ENCODE results near the gene EIF1. TPM values are rescaled to one million over a fixed set of nuclear protein-coding genes. Genes with fewer than 3 reads are reported as not detected.

The EIF1 gene
- total RNA-seq, 1 donor from 2014 or later, result 1,012 TPM

- no peak for DNase-seq (ENCODE audit: low spot score)
These were observed 47.1 kb downstream of the EIF1 start for GRCh38 chr17:41735744-41736143.

GRCh38 chr17:41736983-41737679 is 48.4 kb downstream of the EIF1 start:
- DNase-seq (ENCODE audit: low spot score), result no peak

- DNase-seq (ENCODE audit: low spot score), result no peak
These were observed 49.0 kb downstream of the EIF1 start for GRCh38 chr17:41737680-41738023.

GRCh38 chr17:41738077-41738800 is 49.6 kb downstream of the EIF1 start:
- peak; percentile 81 for DNase-seq (ENCODE audit: low spot score)

- DNase-seq (ENCODE audit: low spot score), result no peak
These were observed 50.1 kb downstream of the EIF1 start for GRCh38 chr17:41738801-41739112.

GRCh38 chr17:41739661-41740352 is 51.1 kb downstream of the EIF1 start:
- no peak for DNase-seq (ENCODE audit: low spot score)

- DNase-seq (ENCODE audit: low spot score), result no peak
These were observed 51.8 kb downstream of the EIF1 start for GRCh38 chr17:41740506-41740905.

- no peak for DNase-seq (ENCODE audit: low spot score)
These were observed 53.0 kb downstream of the EIF1 start for GRCh38 chr17:41741709-41742108.

Other genes with a start within 250 kb of the EIF1 start
- gene KRT38, start 247.9 kb upstream of the EIF1 start, total RNA-seq, result not detected
- gene KRT32, start 221.5 kb upstream of the EIF1 start, total RNA-seq, result not detected
- gene KRT35, start 207.7 kb upstream of the EIF1 start, total RNA-seq, result not detected
- not detected for gene KRT36, start 199.0 kb upstream of the EIF1 start, total RNA-seq
- 2,358 TPM for gene KRT13, start 183.3 kb upstream of the EIF1 start, total RNA-seq
- 147 TPM for gene KRT15, start 170.0 kb upstream of the EIF1 start, total RNA-seq
- gene KRT19, start 160.6 kb upstream of the EIF1 start, total RNA-seq, result 2,124 TPM
- not detected for gene KRT9, start 116.8 kb upstream of the EIF1 start, total RNA-seq
- 0.52 TPM for gene KRT14, start 102.0 kb upstream of the EIF1 start, total RNA-seq
- 0.73 TPM for gene KRT16, start 76.1 kb upstream of the EIF1 start, total RNA-seq
- 223 TPM for gene KRT17, start 64.3 kb upstream of the EIF1 start, total RNA-seq
- gene GAST, start 23.4 kb downstream of the EIF1 start, total RNA-seq, result not detected
- 0.47 TPM for gene HAP1, start 45.8 kb downstream of the EIF1 start, total RNA-seq
- 277 TPM for gene JUP, start 97.8 kb downstream of the EIF1 start, total RNA-seq
- gene P3H4, start 123.1 kb downstream of the EIF1 start, total RNA-seq, result 7.8 TPM
- gene FKBP10, start 124.1 kb downstream of the EIF1 start, total RNA-seq, result 42.0 TPM
- gene NT5C3B, start 147.3 kb downstream of the EIF1 start, total RNA-seq, result 36.3 TPM
- gene KLHL10, start 148.9 kb downstream of the EIF1 start, total RNA-seq, result 0.44 TPM
- 15.6 TPM for gene KLHL11, start 176.5 kb downstream of the EIF1 start, total RNA-seq
- gene ACLY, start 230.1 kb downstream of the EIF1 start, total RNA-seq, result 94.2 TPM
- gene ODAD4, start 241.7 kb downstream of the EIF1 start, total RNA-seq, result 0.75 TPM

Measured in ureter (tissue), 1 donor.